Measurements from ENCODE around the gene CENPH. TPM values are rescaled to one million over a fixed set of nuclear protein-coding genes. Genes with fewer than 3 reads are reported as not detected.
A peak's percentile ranks its signal among the peaks of the same experiment; 100 is the strongest.
"Not testable (repeated sequence)": the region's sequence is repeated elsewhere in the genome, so short reads cannot be mapped to it uniquely, and the experiment has no call there.

Gene CENPH
- total RNA-seq, 2 experiments from 2014 or later, result 80.7 to 82.0 TPM

DNA sequence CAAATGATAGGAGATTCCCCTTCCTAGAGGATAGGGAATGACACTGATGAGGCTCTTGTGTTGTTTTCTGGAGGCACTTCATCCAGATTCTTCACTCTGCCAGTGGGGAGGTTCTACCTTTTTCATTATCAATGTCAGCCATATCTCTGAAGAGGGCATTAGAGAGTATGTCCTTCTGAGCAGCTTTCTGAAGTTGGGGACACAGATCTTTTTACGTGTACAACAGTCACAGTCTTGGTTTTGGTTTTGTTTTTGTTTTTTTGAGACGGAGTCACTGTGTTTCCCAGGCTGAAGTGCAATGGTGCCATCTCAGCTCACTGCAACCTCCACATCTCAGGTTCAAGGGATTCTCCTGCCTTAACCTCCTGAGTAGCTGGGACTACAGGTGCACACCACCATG is 22.6 kb downstream of the CENPH start:
- DNase-seq, result no peak
- Mint-ChIP-seq H3K27ac (no peak overlapping the region), H3K4me1 (ENCODE audit: low read depth) (peaks cover 9% of the 10 kb centered on the region), H3K36me3 (peaks cover 10% of the 10 kb centered on the region), H3K4me3 (no peak overlapping the region), H3K9me3 (no peaks in the 10 kb centered on the region), H3K27me3 (no peaks in the 10 kb centered on the region)
- ChIA-PET CTCF (interaction anchor here (1.0 kb wide), 1 partner anchor 122 kb away, joined by 3 read pairs; no protein-coding TSS in a partner anchor), POLR2A (no interaction called here)
- intact Hi-C loops (cut with micrococcal nuclease), result no loop called here

DNA sequence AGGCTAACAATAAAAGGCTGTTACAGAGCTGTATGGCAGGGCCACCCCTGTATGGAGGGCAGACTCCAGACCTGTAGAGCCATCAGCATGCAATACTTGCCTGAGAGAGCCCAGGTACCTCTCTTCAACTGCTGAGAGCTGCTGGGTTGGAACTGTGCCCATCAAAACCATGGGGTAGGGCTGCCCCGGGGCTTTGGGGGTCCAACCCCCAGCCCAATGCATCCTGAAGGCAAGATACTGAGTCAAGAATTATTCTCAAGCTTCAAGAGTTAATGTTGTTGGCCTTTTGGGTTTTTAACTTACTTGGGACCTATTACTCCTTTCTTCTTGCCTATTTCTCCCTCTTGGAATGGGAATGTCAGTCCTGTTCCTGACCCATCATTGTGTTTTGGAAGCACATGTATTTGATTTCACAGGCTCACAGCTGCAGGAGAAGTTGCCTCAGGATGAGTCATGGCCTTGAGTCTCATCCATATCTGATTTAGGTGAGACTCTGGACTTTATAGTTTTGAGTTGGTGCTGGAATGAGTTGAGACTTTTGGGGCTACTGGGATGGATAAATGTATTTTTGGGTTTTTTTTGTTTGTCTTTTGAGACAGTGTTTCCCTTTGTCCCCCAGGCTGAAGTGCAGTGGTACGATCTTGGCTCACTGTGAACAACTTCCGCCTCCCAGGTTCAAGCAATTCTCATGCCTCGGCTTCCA is 24.3 kb downstream of the CENPH start:
- DNase-seq, result no peak
- POLR2A ChIA-PET, result interaction anchor here (1.0 kb wide), 1 partner anchor 24 kb away, joined by 3 read pairs; the partner anchor contains the start of gene CENPH
- CTCF ChIA-PET, result interaction anchor here (1.1 kb wide), 1 partner anchor 120 kb away, joined by 4 read pairs; the partner anchor contains the start of gene SLC30A5
- intact Hi-C loops (cut with micrococcal nuclease), result no loop called here
- Mint-ChIP-seq H3K9me3 (no peaks in the 10 kb centered on the region), H3K4me3 (no peak overlapping the region), H3K36me3 (peaks cover 10% of the 10 kb centered on the region), H3K27me3 (no peaks in the 10 kb centered on the region), H3K27ac (no peak overlapping the region), H3K4me1 (ENCODE audit: low read depth) (peaks cover 12% of the 10 kb centered on the region)

DNA sequence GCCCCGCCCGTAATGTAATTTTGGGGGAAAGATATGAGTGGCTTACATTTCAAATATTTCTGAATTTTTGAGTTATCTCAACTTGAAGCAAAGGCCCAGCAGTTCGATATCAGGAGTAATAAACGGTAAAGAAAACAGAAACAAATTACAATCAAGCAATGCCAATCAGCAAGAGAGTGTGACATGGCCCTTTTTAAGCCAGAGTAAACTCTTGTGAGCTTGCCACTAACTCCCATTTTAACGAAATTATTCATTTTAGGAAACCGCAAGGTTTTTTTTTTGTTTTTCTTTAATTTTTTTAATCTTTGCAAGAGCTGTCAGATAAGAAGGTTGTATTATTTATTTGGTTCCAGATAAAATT is 27.7 kb downstream of the CENPH start:
- Mint-ChIP-seq H3K9me3 (no peaks in the 10 kb centered on the region), H3K4me1 (ENCODE audit: low read depth) (peaks cover 15% of the 10 kb centered on the region), H3K27me3 (no peaks in the 10 kb centered on the region), H3K27ac (peak overlapping the region; percentile 93), H3K36me3 (peaks cover 5% of the 10 kb centered on the region), H3K4me3 (peak overlapping the region; percentile 97)
- intact Hi-C loops (cut with micrococcal nuclease), result loop anchor here (1.0 kb wide), 4 partner anchors 28 to 152 kb away; partner anchors contain the start of genes AK6, CENPH, RAD17 and TAF9
- CTCF ChIA-PET, result interaction anchor here (0.8 kb wide), 2 partner anchors 53 to 124 kb away, joined by 3 read pairs; no protein-coding TSS in a partner anchor
- POLR2A ChIA-PET, result interaction anchor here (0.6 to 2.2 kb wide), 3 partner anchors 27 to 115 kb away, joined by 3 to 8 read pairs (median 3); partner anchors contain the start of genes CCDC125 and CENPH
- no peak for DNase-seq

DNA sequence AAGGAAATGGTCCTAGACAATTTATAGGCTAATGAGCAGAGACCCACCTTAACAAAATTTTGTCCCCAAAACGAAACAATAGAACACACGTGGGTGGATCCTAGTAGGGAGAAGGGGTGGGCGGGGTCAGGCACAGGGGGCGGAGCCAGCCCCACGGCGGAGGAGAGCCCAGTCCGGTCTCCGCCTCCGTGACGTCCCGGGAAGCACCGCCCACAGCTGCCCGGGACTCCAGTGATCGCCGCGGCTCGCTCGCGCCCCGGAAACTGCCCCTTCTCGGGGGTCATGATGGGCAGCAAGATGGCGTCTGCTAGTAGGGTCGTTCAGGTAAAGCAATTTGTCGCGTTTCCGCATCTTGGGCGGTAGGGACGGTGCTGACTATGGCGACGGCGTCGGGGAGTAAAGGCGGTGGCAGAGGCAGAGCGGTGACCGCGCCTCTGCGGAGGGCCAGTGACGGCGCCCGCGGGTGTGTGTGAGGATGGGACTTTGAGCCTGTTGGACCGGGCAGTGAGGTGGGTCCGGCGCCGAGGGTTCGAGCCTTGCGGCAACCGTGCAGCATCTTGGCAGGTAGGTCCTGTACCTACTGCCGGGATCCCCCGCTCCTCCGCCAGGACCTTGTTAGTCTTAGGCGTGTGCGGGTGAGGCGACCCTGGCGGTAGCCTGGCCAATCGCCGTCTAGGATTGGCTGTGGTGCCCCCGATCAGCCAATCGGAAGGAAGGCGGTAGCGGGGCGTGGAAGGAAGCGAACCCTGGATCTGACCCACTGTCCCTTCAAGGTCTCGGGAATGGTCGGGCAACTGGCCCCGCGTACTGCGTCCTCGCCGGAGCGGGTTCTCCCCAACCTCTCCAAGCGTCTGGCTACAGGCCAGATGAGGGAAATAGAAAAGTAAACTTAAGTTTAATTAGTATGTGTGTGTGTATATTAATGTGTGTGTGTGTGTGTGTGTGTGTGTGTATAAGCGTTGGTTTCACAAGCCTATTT is 28.5 kb downstream of the CENPH start:
- Mint-ChIP-seq H3K9me3 (no peaks in the 10 kb centered on the region), H3K27me3 (no peaks in the 10 kb centered on the region), H3K4me1 (ENCODE audit: low read depth) (peaks cover 15% of the 10 kb centered on the region), H3K27ac (peak overlapping the region; percentile 93), H3K4me3 (peak overlapping the region; percentile 97), H3K36me3 (peaks cover 5% of the 10 kb centered on the region)
- intact Hi-C loops (cut with micrococcal nuclease), result loop anchor here (1.0 to 2.0 kb wide), 6 partner anchors 16 to 175 kb away; partner anchors contain the start of genes AK6, CDK7, CENPH and RAD17
- DNase-seq, result peak; percentile 96
- CTCF ChIA-PET, result interaction anchor here (0.8 to 0.9 kb wide), 3 partner anchors 54 to 124 kb away, joined by 3 read pairs; partner anchors contain the start of gene SLC30A5
- POLR2A ChIA-PET, result interaction anchor here (0.6 to 2.2 kb wide), 3 partner anchors 28 to 115 kb away, joined by 3 to 8 read pairs (median 3); partner anchors contain the start of genes CCDC125 and CENPH

DNA sequence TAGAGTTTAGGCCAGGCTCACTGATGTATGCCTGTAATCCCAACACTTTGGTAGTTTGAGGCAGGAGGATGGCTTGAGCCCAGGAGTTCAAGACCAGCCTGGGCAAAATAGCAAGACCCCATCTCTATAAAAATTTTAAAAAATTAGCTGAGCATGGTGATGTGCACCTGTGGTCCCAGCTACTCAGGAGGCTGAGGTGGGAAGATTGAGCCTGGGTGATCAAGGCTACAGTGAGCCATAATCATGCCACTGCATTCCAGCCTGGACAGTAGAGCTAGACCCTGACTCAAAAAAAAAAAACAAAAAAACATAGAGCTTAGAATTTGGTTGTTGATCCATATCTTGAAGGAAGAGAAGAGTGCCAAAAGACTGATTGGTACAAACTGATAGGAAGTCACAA is 30.6 kb downstream of the CENPH start:
- Mint-ChIP-seq H3K9me3 (no peaks in the 10 kb centered on the region), H3K27me3 (no peaks in the 10 kb centered on the region), H3K4me3 (no peak overlapping the region), H3K27ac (no peak overlapping the region), H3K4me1 (ENCODE audit: low read depth) (peaks cover 15% of the 10 kb centered on the region), H3K36me3 (peaks cover 2% of the 10 kb centered on the region)
- ChIA-PET POLR2A (no interaction called here), CTCF (no interaction called here)
- no peak for DNase-seq
- intact Hi-C loops (cut with micrococcal nuclease), result loop anchor here (2.0 kb wide), 1 partner anchor 177 kb away; no protein-coding TSS in a partner anchor

DNA sequence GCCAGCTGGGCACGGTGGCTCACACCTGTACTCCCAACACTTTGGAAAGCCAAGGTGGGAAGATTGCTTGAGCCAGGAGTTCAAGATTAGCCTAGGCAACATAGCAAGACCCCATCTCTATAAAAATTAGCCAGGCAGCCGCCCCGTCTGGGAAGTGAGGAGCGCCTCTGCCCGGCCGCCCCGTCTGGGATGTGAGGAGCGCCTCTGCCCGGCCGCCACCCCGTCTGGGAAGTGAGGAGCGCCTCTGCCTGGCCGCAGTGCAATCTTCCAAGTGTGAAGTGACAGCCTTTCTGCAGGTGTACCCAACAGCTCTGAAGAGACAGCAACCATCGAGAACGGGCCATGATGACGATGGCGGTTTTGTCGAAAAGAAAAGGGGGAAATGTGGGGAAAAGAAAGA is 31.0 kb downstream of the CENPH start:
- POLR2A ChIA-PET; DNase-seq; H3K27me3 Mint-ChIP-seq; CTCF ChIA-PET; H3K27ac Mint-ChIP-seq; H3K4me3 Mint-ChIP-seq; H3K36me3 Mint-ChIP-seq; H3K9me3 Mint-ChIP-seq; intact Hi-C loops (cut with micrococcal nuclease): not testable (repeated sequence)
- peaks cover 15% of the 10 kb centered on the region for H3K4me1 Mint-ChIP-seq (ENCODE audit: low read depth)

DNA sequence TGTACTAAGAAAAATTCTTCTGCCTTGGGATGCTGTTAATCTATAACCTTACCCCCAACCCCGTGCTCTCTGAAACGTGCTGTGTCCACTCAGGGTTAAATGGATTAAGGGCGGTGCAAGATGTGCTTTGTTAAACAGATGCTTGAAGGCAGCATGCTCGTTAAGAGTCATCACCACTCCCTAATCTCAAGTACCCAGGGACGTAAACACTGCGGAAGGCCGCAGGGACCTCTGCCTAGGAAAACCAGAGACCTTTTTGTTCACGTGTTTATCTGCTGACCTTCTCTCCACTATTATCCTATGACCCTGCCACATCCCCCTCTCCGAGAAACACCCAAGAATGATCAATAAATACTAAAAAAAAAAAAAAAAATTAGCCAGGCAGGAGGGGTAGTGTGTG is 31.4 kb downstream of the CENPH start:
- H3K36me3 Mint-ChIP-seq; H3K27me3 Mint-ChIP-seq; DNase-seq; H3K27ac Mint-ChIP-seq; POLR2A ChIA-PET; H3K4me3 Mint-ChIP-seq; CTCF ChIA-PET; intact Hi-C loops (cut with micrococcal nuclease); H3K9me3 Mint-ChIP-seq: not testable (repeated sequence)
- peaks cover 15% of the 10 kb centered on the region for H3K4me1 Mint-ChIP-seq (ENCODE audit: low read depth)

DNA sequence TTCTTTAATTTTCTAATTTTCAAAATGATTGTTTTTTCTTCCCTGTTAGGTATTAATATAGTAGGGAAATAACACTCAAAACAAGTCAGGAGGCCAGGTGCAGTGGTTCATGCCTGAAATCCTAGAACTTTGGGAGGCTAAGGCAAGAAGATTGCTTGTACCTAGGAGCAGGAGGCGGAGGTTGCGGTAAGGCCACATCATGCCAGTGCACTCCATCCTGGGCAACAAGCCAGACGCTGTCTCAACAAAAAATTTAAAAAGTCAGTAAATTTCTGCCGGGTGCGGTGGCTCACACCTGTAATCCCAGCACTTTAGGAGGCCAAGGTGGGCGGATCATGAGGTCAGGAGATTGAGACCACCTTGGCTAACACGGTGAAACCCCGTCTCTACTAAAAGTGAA is 35.1 kb downstream of the CENPH start:
- Mint-ChIP-seq H3K4me1 (ENCODE audit: low read depth) (no peaks in the 10 kb centered on the region), H3K4me3 (no peak overlapping the region), H3K27ac (no peak overlapping the region), H3K36me3 (peaks cover 7% of the 10 kb centered on the region), H3K27me3 (no peaks in the 10 kb centered on the region), H3K9me3 (no peaks in the 10 kb centered on the region)
- ChIA-PET POLR2A (no interaction called here), CTCF (no interaction called here)
- DNase-seq, result no peak
- intact Hi-C loops (cut with micrococcal nuclease), result no loop called here

DNA sequence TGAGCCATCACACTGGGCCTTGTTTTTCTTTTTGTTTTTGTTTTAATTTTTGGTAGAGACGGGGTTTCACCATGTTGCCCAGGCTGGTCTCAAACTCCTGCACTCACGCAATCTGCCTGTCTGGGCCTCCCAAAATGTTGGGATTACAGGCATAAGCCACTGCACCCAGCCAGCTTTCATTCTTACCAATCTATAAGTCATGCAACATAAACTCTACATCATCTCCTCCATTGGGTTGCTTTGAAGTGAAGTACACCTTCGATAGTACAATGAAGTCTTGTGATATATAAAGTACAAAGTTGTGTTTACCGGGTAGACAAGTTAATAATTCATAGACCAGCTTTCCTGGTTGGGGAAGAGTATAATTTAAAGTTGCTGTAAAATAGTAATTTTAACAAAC is 36.5 kb downstream of the CENPH start:
- ChIA-PET CTCF (no interaction called here), POLR2A (no interaction called here)
- Mint-ChIP-seq H3K4me1 (ENCODE audit: low read depth) (no peaks in the 10 kb centered on the region), H3K9me3 (no peaks in the 10 kb centered on the region), H3K27me3 (no peaks in the 10 kb centered on the region), H3K36me3 (peaks cover 7% of the 10 kb centered on the region), H3K4me3 (no peak overlapping the region), H3K27ac (no peak overlapping the region)
- no peak for DNase-seq
- intact Hi-C loops (cut with micrococcal nuclease), result no loop called here

DNA sequence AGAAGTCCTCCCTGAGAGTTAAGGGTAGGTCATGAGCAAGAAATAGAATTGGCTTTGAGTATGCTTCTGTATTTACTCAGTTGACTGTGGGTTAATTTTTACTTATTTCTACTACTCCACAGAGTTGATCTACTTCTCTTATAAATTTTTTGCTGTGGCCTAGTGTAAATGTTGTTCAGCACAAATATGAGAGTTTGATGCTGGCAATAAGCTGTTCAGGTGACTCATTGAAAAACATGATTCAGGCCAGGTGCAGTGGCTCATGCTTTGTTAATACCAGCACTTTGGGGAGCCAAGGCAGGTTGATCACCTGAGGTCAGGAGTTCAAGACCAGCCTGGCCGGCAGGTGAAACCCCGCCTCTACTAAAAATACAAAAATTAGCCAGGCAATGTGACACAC is 40.8 kb downstream of the CENPH start:
- Mint-ChIP-seq H3K9me3 (no peaks in the 10 kb centered on the region), H3K27me3 (no peaks in the 10 kb centered on the region), H3K27ac (no peak overlapping the region), H3K36me3 (peaks cover 7% of the 10 kb centered on the region), H3K4me1 (ENCODE audit: low read depth) (peaks cover 6% of the 10 kb centered on the region), H3K4me3 (no peak overlapping the region)
- ChIA-PET CTCF (no interaction called here), POLR2A (no interaction called here)
- DNase-seq, result no peak
- intact Hi-C loops (cut with micrococcal nuclease), result no loop called here

DNA sequence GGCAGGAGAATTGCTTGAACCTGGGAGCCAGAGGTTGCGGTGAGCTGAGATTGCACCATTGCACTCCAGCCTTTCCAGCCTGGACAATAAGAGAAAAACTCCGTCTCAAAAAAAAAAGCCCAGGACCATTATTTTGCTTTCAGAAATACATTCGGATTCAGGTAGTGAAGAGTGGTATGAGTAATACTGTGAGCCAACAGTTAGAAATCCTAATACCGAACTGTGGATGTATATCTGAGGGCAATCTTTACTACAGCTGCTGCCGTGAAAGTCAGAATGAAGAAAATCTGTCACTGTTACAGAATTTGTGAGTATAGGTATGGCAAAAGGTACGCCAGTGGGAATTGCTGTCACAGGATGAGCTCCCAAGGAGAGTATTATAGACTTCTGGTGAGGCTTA is 41.9 kb downstream of the CENPH start:
- Mint-ChIP-seq H3K27me3 (no peaks in the 10 kb centered on the region), H3K9me3 (no peaks in the 10 kb centered on the region), H3K36me3 (peaks cover 3% of the 10 kb centered on the region), H3K27ac (no peak overlapping the region), H3K4me1 (ENCODE audit: low read depth) (peaks cover 14% of the 10 kb centered on the region), H3K4me3 (no peak overlapping the region)
- intact Hi-C loops (cut with micrococcal nuclease), result no loop called here
- DNase-seq, result no peak
- ChIA-PET CTCF (no interaction called here), POLR2A (no interaction called here)

DNA sequence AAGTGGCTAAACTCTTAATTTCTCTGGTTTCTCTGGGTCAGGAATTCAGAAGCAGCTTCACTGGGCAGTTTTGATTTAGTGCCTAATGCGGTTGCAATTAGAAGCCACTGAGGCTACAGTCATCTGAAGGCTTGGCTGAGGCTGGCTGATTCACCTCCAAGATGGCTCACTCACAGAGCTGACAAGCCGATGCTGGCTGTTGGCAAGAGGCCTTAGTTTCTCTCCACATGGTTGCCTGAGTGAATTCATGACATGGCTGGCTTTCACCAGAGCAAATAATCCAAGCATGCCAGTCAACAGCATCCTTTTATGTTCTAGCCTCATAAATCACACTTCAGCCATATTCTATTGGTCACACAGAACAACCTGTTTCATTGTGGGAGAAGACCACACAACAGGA is 42.5 kb downstream of the CENPH start:
- H3K27ac Mint-ChIP-seq, result no peak overlapping the region
- intact Hi-C loops (cut with micrococcal nuclease), result no loop called here
- DNase-seq, result no peak
- H3K4me3 Mint-ChIP-seq, result no peak overlapping the region
- H3K4me1 Mint-ChIP-seq (ENCODE audit: low read depth), result peaks cover 17% of the 10 kb centered on the region
- H3K36me3 Mint-ChIP-seq, result peaks cover 5% of the 10 kb centered on the region
- no peaks in the 10 kb centered on the region for H3K27me3 Mint-ChIP-seq
- ChIA-PET CTCF (no interaction called here), POLR2A (no interaction called here)
- H3K9me3 Mint-ChIP-seq, result no peaks in the 10 kb centered on the region
